Activated CD8-positive, alpha-beta T cell treated with anti-CD3 and anti-CD28 coated beads for 36 hours (primary cell): ENCODE measurements around the gene SH2D2A. TPM values are rescaled to one million over a fixed set of nuclear protein-coding genes. Genes with fewer than 3 reads are reported as not detected.
A peak's percentile ranks its signal among the peaks of the same experiment; 100 is the strongest.
"Not testable (repeated sequence)": the region's sequence is repeated elsewhere in the genome, so short reads cannot be mapped to it uniquely, and the experiment has no call there.

ENCODE experiments used
- ATAC-seq: fragments of 200-7000 bp; cut with Tn5 transposase; one replicate; pipeline ENCODE4 v1.10.0; 2021; ENCODE audit warnings: mild to moderate bottlenecking, moderate library complexity
- CTCF ChIA-PET: fragments of 350-600 bp; sonication (Branson Sonifier 250); formaldehyde crosslinking; loops from one replicate; lab custom pipeline; 2021; ENCODE audit warnings: antibody characterized with exemption; lab: Charles Lee
- POLR2A ChIA-PET: fragments of 350-600 bp; sonication (Branson Sonifier 250); formaldehyde crosslinking; loops from one replicate; lab custom pipeline; 2021; ENCODE audit warnings: antibody characterized with exemption; lab: Charles Lee
- DNase-seq: peaks from one replicate; pipeline ENCODE4 v3.0.0-alpha.2; 2020
- H3K27ac Mint-ChIP-seq: one replicate; pipeline ENCODE4 v1.8.0; 2021; ENCODE audit warnings: mild to moderate bottlenecking, mixed read lengths
- H3K27me3 Mint-ChIP-seq: one replicate; pipeline ENCODE4 v1.8.0; 2021; ENCODE audit warnings: mixed read lengths
- H3K36me3 Mint-ChIP-seq: one replicate; pipeline ENCODE4 v1.8.0; 2021; ENCODE audit warnings: low read depth, mixed read lengths
- H3K4me1 Mint-ChIP-seq: one replicate; pipeline ENCODE4 v1.8.0; 2021; ENCODE audit warnings: low read depth, mixed read lengths
- H3K4me3 Mint-ChIP-seq: one replicate; pipeline ENCODE4 v1.8.0; 2021; ENCODE audit warnings: mild to moderate bottlenecking, moderate library complexity, mixed read lengths
- H3K9me3 Mint-ChIP-seq: one replicate; pipeline ENCODE4 v1.8.0; 2021; ENCODE audit warnings: mixed read lengths
- CTCF ChIP-seq: fragments of 200-600 bp; IDR thresholded peaks from one replicate; pipeline ENCODE4 v1.8.0; 2022; ENCODE audit warnings: antibody characterized with exemption, mild to moderate bottlenecking
- intact Hi-C: fragments of 100-400 bp; cut with micrococcal nuclease; formaldehyde crosslinking; loops from one replicate; pipeline ENCODE4 v1.10.0; 2022
- total RNA-seq, 2 experiments: library from RNA; stranded (reverse); gene quantifications; one replicate each; pipeline ENCODE4 v1.2.3, GENCODE V29; 2021

Gene SH2D2A
- total RNA-seq, 2 experiments from 2014 or later, result 297 to 315 TPM

GRCh38 chr1:156767101-156767878 is 49.4 kb downstream of the SH2D2A start, which contains the start of gene PRCC:
TSS of gene PRCC (plus strand) at chr1:156767535. CDS start at chr1:156767772, 237 bp downstream.
- peak; percentile 94 for ATAC-seq
- H3K27ac Mint-ChIP-seq, result no peak within 1 kb of the TSS

GRCh38 chr1:156766298-156767100 is 50.1 kb downstream of the SH2D2A start:
- TF ChIP-seq CTCF, result no peak
- ATAC-seq, result peak; percentile 0
- peaks cover 28% of the 10 kb centered on the region for H3K36me3 Mint-ChIP-seq

More at GRCh38 chr1:156767101-156767878, 49.4 kb downstream of the SH2D2A start, which contains the start of gene PRCC:
- Mint-ChIP-seq H3K9me3 (no peaks in the 10 kb centered on the region), H3K27me3 (no peaks in the 10 kb centered on the region), H3K4me3 (no peak within 1 kb of the TSS), H3K36me3 (peaks cover 32% of the 10 kb centered on the region), H3K4me1 (peaks cover 34% of the 10 kb centered on the region)
- peak; percentile 99 for DNase-seq
- POLR2A ChIA-PET, result interaction anchor here (0.7 to 5.0 kb wide), 12 partner anchors 9 to 1698 kb away, joined by 3 to 41 read pairs (median 3); partner anchors contain the start of genes HDGF, ISG20L2, MEF2D and METTL25B
- no peak for TF ChIP-seq CTCF
- CTCF ChIA-PET, result interaction anchor here (0.7 to 7.5 kb wide), 11 partner anchors 10 to 92 kb away, joined by 3 to 92 read pairs (median 4); partner anchors contain the start of genes CRABP2, ISG20L2, METTL25B and MRPL24
- intact Hi-C loops, result loop anchor here (1.0 to 5.0 kb wide), 3 partner anchors 14 to 40 kb away; partner anchors contain the start of genes ISG20L2, METTL25B and MRPL24

DNA sequence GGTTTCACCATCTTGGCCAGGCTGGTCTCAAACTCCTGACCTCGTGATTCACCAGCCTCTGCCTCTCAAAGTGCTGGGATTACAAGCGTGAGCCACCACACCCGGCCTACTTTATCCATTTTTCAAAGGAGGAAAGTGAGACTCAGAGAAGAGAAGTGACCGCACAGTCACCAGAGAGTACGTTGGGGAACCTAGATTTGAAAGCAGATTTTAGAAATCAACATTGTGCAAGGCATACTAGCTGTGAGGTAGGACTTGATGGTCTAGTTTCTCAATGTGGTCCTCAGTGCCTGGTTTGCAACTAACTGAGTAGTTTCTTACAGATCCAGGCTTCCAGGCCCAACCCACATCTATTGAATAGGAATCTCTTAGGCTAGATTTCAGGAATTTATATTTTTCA is 51.0 kb downstream of the SH2D2A start:
- ATAC-seq (no peak), DNase-seq (no peak)
- Mint-ChIP-seq H3K4me1 (peaks cover 22% of the 10 kb centered on the region), H3K27ac (peak overlapping the region; percentile 34), H3K4me3 (no peak overlapping the region), H3K27me3 (no peaks in the 10 kb centered on the region), H3K9me3 (no peaks in the 10 kb centered on the region), H3K36me3 (peaks cover 21% of the 10 kb centered on the region)
- intact Hi-C loops, result loop anchor here (2.0 to 5.0 kb wide), 2 partner anchors 13 to 38 kb away; partner anchors contain the start of genes ISG20L2 and METTL25B
- TF ChIP-seq CTCF, result no peak
- ChIA-PET POLR2A (interaction anchor here (4.1 to 5.0 kb wide), 2 partner anchors 14 to 38 kb away, joined by 35 to 41 read pairs; partner anchors contain the start of genes HDGF, ISG20L2 and METTL25B), CTCF (interaction anchor here (1.3 to 7.5 kb wide), 2 partner anchors 24 to 39 kb away, joined by 3 to 92 read pairs; partner anchors contain the start of genes ISG20L2, METTL25B and MRPL24)

More at GRCh38 chr1:156766298-156767100, 50.1 kb downstream of the SH2D2A start:
- intact Hi-C loops, result loop anchor here (1.0 to 5.0 kb wide), 3 partner anchors 14 to 39 kb away; partner anchors contain the start of genes ISG20L2, METTL25B and MRPL24
- Mint-ChIP-seq H3K4me1 (peaks cover 30% of the 10 kb centered on the region), H3K4me3 (no peak overlapping the region), H3K9me3 (no peaks in the 10 kb centered on the region), H3K27me3 (no peaks in the 10 kb centered on the region), H3K27ac (no peak overlapping the region)
- POLR2A ChIA-PET, result interaction anchor here (0.7 to 5.0 kb wide), 10 partner anchors 15 to 1697 kb away, joined by 3 to 41 read pairs (median 4); partner anchors contain the start of genes HDGF, ISG20L2, METTL25B and MRPL24
- CTCF ChIA-PET, result interaction anchor here (0.7 to 7.5 kb wide), 11 partner anchors 10 to 93 kb away, joined by 3 to 92 read pairs (median 3); partner anchors contain the start of genes CRABP2, ISG20L2, METTL25B and MRPL24
- no peak for DNase-seq

DNA sequence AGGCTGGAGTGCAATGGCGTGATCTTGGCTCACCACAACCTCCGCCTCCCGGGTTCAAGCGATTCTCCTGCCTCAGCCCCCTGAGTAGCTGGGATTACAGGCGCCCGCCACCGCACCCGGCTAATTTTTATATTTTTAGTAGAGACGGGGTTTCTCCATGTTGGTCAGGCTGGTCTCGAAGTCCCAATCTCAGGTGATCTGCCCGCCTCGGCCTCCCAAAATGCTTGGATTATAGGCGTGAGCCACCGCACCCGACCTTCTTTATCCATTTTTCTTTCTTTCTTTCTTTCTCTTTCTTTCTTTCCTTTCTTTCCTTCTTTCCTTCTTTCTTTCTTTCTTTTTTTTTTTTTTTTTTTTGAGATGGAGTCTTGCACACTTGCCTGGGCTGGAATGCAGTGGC is 51.5 kb downstream of the SH2D2A start:
- CTCF ChIA-PET, result interaction anchor here (1.3 to 7.5 kb wide), 2 partner anchors 24 to 38 kb away, joined by 3 to 92 read pairs; partner anchors contain the start of genes ISG20L2, METTL25B and MRPL24
- ATAC-seq, H3K9me3 Mint-ChIP-seq, DNase-seq, H3K27me3 Mint-ChIP-seq, H3K4me3 Mint-ChIP-seq, H3K27ac Mint-ChIP-seq: not testable (repeated sequence)
- Mint-ChIP-seq H3K4me1 (peaks cover 20% of the 10 kb centered on the region), H3K36me3 (peaks cover 17% of the 10 kb centered on the region)
- POLR2A ChIA-PET, result interaction anchor here (0.6 to 5.0 kb wide), 2 partner anchors 37 to 265 kb away, joined by 3 to 35 read pairs; partner anchors contain the start of genes ISG20L2 and METTL25B
- intact Hi-C loops, result loop anchor here (5.0 kb wide), 1 partner anchor 38 kb away; the partner anchor contains the start of genes ISG20L2 and METTL25B
